Loucy (cell line): Measurements from ENCODE around the gene ETS1.

Source experiments
- CTCF ChIP-seq: fragments of 200-600 bp; sonication (generic); conservative IDR thresholded peaks from 2 replicates; pipeline ENCODE4 v1.5.1; 2014; ENCODE audit warnings: mild to moderate bottlenecking, antibody characterized with exemption, low read length
- EZH2phosphoT487 ChIP-seq: fragments of 200-600 bp; IDR thresholded peaks from 2 replicates; pipeline ENCODE4 v1.6.1; 2018; ENCODE audit warnings: antibody characterized with exemption, mild to moderate bottlenecking, moderate library complexity, borderline replicate concordance

- TF ChIP-seq CTCF (no peak), EZH2phosphoT487 (no peak)
These were observed 51.6 kb downstream of the ETS1 start for GRCh38 chr11:128535468-128536457.
